Uterus (tissue), 4 donors: Measurements from ENCODE around the gene SEC14L1. TPM values are rescaled to one million over a fixed set of nuclear protein-coding genes. Genes with fewer than 3 reads are reported as not detected.
A peak's percentile ranks its signal among the peaks of the same experiment; 100 is the strongest.
"Not testable (repeated sequence)": the region's sequence is repeated elsewhere in the genome, so short reads cannot be mapped to it uniquely, and the experiment has no call there.

Source experiments
- DNase-seq, 2 donors: peaks; one replicate each; pipeline ENCODE4 v3.0.0-alpha.2; 2019 to 2020
- H3K27ac ChIP-seq, 2 donors: fragments of 200-600 bp; sonication (generic); 1 replicate in 1 of 2; 2 replicates in 1 of 2; pipeline ENCODE4 v1.5.1; 2016 to 2018
- H3K27me3 ChIP-seq, 2 donors: fragments of 200-600 bp; sonication (generic); one replicate each; pipeline ENCODE4 v1.5.1; 2018 to 2019; ENCODE audit warnings: control low read depth in 1 of 2
- H3K36me3 ChIP-seq, 2 donors: fragments of 200-600 bp; sonication (generic); one replicate each; pipeline ENCODE4 v1.5.1; 2019; ENCODE audit warnings: control low read depth in 1 of 2
- H3K4me1 ChIP-seq, 2 donors: fragments of 200-600 bp; sonication (generic); one replicate each; pipeline ENCODE4 v1.5.1; 2018 to 2019; ENCODE audit warnings: control low read depth in 1 of 2
- H3K4me3 ChIP-seq, 2 donors: fragments of 200-600 bp; sonication (generic); 1 replicate in 1 of 2; 2 replicates in 1 of 2; pipeline ENCODE4 v1.5.1; 2018 to 2019; ENCODE audit warnings: mild to moderate bottlenecking in 1 of 2
- H3K9me3 ChIP-seq, 2 donors: fragments of 200-600 bp; sonication (generic); one replicate each; pipeline ENCODE4 v1.5.1; 2019; ENCODE audit warnings: control low read depth in 1 of 2
- POLR2A ChIP-seq, 2 donors: fragments of 450-650 bp; IDR thresholded peaks; one replicate each; pipeline ENCODE4 v1.6.1; 2016; ENCODE audit warnings: antibody characterized with exemption in 2 of 2, mild to moderate bottlenecking in 1 of 2, moderate library complexity in 1 of 2
- intact Hi-C: fragments of 100-400 bp; cut with DNase I; formaldehyde crosslinking; loops from one replicate; pipeline ENCODE4 v1.15.1; 2023; ENCODE audit warnings: low total_unique reads
- total RNA-seq, 4 donors: library from RNA; depleted of rRNA in 3 of 4; stranded (reverse); fragments of >200 nt in 3 of 4; gene quantifications; one replicate each; pipeline versions ENCODE4 v1.1.0 to v1.2.4, GENCODE V29; 2014 to 2023
- TF ChIP-seq, protein P1 (sequence below), 4 experiments: fragments of 200-600 bp in 2 of 4; fragments of 450-650 bp in 2 of 4; sonication (generic) in 2 of 4; IDR thresholded peaks; one replicate each; pipeline ENCODE4 v1.5.1; 2016 to 2019; ENCODE audit warnings: antibody characterized with exemption in 4 of 4, mild to moderate bottlenecking in 2 of 4, moderate library complexity in 1 of 4
- donor health status: DM: yes; HTN: yes; CAD: no.

SEC14L1 gene
- total RNA-seq, 4 donors from 2014 or later: 38.2 to 128 (median 42.6) TPM

DNA sequence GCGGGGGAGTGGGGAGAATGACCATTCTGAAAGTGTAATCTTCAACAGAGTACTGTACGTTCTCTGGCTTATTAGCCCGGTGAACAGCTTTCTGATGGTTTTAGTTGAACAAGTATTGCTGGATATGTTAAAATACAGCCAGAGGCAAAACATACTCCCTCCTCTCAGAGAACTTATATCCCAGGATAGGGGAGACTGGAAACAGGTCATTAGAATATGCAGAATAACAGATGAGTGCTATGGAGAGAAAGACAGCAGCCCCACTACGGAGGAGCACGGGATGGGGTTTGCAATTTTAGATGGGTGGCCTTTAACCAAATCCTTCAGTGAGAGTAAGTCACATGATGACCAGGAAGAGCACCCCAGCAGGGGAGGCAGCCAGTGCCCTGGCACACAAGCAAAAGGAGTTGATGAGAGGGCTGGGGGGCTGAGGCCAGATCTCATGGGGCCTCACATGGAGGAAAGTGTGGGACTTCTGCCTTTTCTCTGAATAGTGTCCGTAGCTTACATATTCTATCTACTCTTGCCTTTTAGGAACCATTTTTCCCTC, 43.1 kb upstream of the SEC14L1 start:
- H3K4me3 ChIP-seq: no peak overlapping the region
- no peak for DNase-seq
- no peaks in the 10 kb centered on the region for H3K9me3 ChIP-seq
- H3K36me3 ChIP-seq: no peaks in the 10 kb centered on the region
- no peaks in the 10 kb centered on the region for H3K27me3 ChIP-seq
- peaks cover 10 to 22% of the 10 kb centered on the region in 2 donors for H3K4me1 ChIP-seq
- intact Hi-C loops: no loop called here
- H3K27ac ChIP-seq: peak overlapping the region; percentile 86 to 89
- TF ChIP-seq, protein P1, sequence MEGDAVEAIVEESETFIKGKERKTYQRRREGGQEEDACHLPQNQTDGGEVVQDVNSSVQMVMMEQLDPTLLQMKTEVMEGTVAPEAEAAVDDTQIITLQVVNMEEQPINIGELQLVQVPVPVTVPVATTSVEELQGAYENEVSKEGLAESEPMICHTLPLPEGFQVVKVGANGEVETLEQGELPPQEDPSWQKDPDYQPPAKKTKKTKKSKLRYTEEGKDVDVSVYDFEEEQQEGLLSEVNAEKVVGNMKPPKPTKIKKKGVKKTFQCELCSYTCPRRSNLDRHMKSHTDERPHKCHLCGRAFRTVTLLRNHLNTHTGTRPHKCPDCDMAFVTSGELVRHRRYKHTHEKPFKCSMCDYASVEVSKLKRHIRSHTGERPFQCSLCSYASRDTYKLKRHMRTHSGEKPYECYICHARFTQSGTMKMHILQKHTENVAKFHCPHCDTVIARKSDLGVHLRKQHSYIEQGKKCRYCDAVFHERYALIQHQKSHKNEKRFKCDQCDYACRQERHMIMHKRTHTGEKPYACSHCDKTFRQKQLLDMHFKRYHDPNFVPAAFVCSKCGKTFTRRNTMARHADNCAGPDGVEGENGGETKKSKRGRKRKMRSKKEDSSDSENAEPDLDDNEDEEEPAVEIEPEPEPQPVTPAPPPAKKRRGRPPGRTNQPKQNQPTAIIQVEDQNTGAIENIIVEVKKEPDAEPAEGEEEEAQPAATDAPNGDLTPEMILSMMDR (IDR thresholded peaks at IDR 0.05): no peak
- TF ChIP-seq POLR2A (IDR thresholded peaks at IDR 0.05): no peak

DNA sequence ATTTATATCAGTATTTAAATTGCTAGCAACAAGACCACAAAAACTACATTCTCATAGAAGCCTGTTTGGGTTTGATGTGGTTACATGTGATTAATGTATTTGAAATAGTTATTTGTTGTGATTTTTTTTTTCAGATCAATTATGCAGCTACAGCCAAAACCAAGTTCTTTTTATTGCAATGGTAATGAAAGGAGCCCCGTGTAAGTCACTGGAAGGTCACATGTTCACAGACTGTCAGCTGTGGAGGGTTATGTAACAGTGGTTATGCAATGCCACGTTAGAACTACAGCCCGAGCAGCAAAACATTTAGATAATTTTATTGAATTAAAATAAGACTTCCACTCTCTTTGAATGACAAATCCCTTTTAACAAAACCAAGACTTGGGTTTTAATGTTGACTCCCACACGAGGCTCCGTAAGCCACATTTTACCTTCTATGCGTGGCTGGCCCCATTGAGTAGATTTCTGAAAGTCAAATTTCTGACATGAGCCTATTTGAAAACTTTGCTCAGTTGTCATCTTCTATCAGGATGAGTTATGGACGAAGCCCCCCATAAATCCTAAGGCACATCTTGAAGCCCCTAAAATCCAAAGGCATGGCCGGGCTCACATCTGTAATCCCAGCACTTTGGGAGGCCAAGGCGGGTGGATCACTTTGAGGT, 41.8 kb upstream of the SEC14L1 start:
- TF ChIP-seq, protein P1 (IDR thresholded peaks at IDR 0.05): peak in 1 of 4 experiments; percentile 2
- no peak for TF ChIP-seq POLR2A (IDR thresholded peaks at IDR 0.05)
- DNase-seq: peak; percentile 43 to 77
- H3K4me3 ChIP-seq: no peak overlapping the region
- no peaks in the 10 kb centered on the region for H3K9me3 ChIP-seq
- no peaks in the 10 kb centered on the region for H3K27me3 ChIP-seq
- intact Hi-C loops: no loop called here
- H3K36me3 ChIP-seq: no peaks in the 10 kb centered on the region
- H3K27ac ChIP-seq: peak overlapping the region; percentile 86 to 89
- H3K4me1 ChIP-seq: peaks cover 10 to 22% of the 10 kb centered on the region in 2 donors

DNA sequence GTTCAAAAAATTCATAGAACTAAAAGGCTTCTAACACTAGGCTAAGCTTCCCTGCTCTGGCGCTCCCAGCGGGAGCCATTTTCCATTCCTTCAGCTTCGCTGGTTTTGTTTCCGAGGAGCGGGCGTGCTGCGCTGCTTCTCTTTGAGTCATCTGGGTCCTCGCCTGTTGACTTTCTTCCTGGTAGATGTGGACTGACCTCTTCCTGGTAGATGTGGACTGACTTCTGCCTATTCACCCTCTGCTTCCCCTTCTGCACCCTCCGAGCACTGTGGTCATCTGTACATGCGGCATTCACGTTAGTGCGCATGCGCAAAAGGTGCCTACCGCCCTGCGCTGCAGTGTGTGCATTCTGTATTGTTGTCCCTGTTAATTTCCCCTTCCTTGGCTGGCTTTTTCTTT, 40.8 kb upstream of the SEC14L1 start:
- Histone ChIP-seq H3K36me3 (no peaks in the 10 kb centered on the region), H3K4me1 (peaks cover 10 to 22% of the 10 kb centered on the region in 2 donors), H3K27ac (peak overlapping the region; percentile 86 to 89), H3K4me3 (no peak overlapping the region), H3K27me3 (no peaks in the 10 kb centered on the region), H3K9me3 (no peaks in the 10 kb centered on the region)
- no peak for DNase-seq
- peak in 1 of 2 donors; percentile 39 for TF ChIP-seq POLR2A (IDR thresholded peaks at IDR 0.05)
- TF ChIP-seq, protein P1 (IDR thresholded peaks at IDR 0.05): no peak
- intact Hi-C loops: no loop called here

DNA sequence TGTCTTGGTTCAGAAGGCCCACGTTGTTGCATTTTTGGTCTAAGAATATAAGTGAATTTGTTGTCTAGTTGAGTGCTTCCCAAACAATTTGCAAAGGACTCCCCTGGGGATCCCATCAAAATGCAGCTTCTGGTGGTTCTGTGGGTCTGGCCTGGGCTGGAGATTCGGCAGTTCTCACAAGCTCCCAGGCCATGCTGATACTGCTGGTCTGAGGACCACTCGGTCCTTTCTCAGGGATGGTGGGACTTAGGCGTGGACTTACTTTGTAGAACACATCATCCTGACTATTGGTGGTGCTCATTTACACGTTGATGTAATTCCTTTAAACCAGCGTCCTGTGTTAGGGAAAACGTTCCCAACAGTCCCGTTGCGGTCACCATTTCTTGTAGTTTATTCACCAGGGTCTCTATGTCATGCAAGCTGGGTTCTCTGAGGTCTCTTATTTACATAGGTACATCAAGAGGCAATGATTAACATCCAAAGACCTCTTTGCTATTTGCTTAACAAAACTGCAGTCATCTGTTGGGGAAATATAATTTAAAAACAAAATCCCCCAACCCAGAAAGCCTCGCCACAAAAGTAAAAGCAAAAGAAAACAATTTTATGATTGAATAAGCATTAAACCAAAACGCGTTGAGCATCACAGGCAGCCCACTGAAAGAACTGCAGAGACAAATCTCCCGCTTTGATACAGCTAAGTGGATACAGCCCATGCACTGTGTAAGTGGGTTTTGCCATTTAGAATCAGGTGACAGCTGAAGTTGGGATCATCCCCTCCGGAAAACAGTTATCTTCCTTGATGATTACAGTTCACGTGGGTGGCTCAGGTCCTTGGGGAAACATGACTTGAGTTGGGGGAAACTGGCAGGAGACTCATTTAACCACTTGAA, 39.0 kb upstream of the SEC14L1 start:
- intact Hi-C loops: no loop called here

DNA sequence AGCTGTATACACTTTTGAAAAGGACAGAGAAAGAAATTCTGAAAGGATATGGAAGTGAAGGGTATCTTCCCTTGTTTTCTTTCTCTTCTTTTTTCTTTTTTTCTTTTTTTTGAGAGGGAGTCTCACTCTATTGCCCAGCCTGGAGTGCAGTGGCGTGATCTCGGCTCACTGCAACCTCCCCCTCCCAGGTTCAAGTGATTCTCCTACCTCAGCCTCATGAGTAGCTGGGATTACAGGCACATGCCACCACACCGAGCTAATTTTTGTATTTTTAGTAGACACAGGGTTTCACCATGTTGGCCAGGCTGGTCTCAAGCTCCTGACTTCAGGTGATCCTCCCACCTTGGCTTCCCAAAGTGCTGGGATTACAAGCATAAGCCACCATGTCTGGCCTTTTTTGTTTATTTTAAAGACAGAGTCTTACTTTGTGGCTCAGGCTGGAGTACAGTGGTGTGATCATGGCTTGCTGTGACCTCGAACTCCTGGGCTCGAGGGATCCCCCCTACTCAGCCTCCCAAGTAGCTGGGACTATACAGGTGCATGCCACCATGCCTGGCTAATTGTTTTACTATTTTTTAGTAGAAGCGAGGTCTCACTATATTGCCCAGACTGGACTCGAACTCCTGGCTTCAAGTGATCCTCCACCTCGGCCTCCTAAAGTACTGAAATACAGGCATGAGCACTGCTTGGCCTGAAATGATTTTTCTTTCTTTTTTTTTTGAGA, 38.2 kb upstream of the SEC14L1 start:
- intact Hi-C loops, DNase-seq: not testable (repeated sequence)
- H3K4me1 ChIP-seq: peaks cover 5 to 15% of the 10 kb centered on the region in 2 donors

More for the DNA sequence above, 39.0 kb upstream of the SEC14L1 start:
- TF ChIP-seq, protein P1 (IDR thresholded peaks at IDR 0.05): no peak
- TF ChIP-seq POLR2A (IDR thresholded peaks at IDR 0.05): no peak
- H3K27ac ChIP-seq: no peak overlapping the region
- H3K36me3 ChIP-seq: no peaks in the 10 kb centered on the region
- H3K4me3 ChIP-seq: no peak overlapping the region
- no peaks in the 10 kb centered on the region for H3K27me3 ChIP-seq
- H3K9me3 ChIP-seq: no peaks in the 10 kb centered on the region
- DNase-seq: no peak
- H3K4me1 ChIP-seq: peaks cover 5 to 22% of the 10 kb centered on the region in 2 donors

More for the DNA sequence above, 38.2 kb upstream of the SEC14L1 start:
- not testable (repeated sequence) for H3K9me3 ChIP-seq, H3K4me3 ChIP-seq, H3K27ac ChIP-seq, H3K36me3 ChIP-seq, H3K27me3 ChIP-seq
